IPS-15b (cell line): ENCODE data around the gene ATAD1.
"Not testable (repeated sequence)": the region's sequence is repeated elsewhere in the genome, so short reads cannot be mapped to it uniquely, and the experiment has no call there.

Source experiments
- H3K27me3 ChIP-seq: one replicate; pipeline ENCODE4 v1.6.1; 2013; ENCODE audit warnings: low read length; ENCODE audit not compliant: control insufficient read depth, insufficient read depth
- H3K36me3 ChIP-seq: one replicate; pipeline ENCODE4 v1.6.1; 2013; ENCODE audit warnings: low read length; ENCODE audit not compliant: control insufficient read depth, insufficient read depth
- H3K4me1 ChIP-seq: one replicate; pipeline ENCODE4 v1.6.1; 2013; ENCODE audit warnings: mild to moderate bottlenecking, low read length; ENCODE audit not compliant: control insufficient read depth, insufficient read depth
- H3K4me3 ChIP-seq: one replicate; pipeline ENCODE4 v1.5.1; 2013; ENCODE audit warnings: low read depth, low read length
- H3K9ac ChIP-seq: one replicate; pipeline ENCODE4 v1.6.1; 2013; ENCODE audit warnings: low read depth, mild to moderate bottlenecking, low read length
- H3K9me3 ChIP-seq: one replicate; pipeline ENCODE4 v1.6.1; 2013; ENCODE audit warnings: mild to moderate bottlenecking, low read length; ENCODE audit not compliant: control insufficient read depth, insufficient read depth

The ATAD1 gene

GRCh38 chr10:87761153-87761552, 56.9 kb downstream of the ATAD1 start:
- Histone ChIP-seq H3K9ac (no peak overlapping the region), H3K36me3 (no peaks in the 10 kb centered on the region), H3K27me3 (no peaks in the 10 kb centered on the region), H3K9me3 (no peaks in the 10 kb centered on the region), H3K4me1 (no peaks in the 10 kb centered on the region), H3K4me3 (no peak overlapping the region)

- Histone ChIP-seq H3K27me3 (no peaks in the 10 kb centered on the region), H3K4me1 (no peaks in the 10 kb centered on the region), H3K4me3 (no peak overlapping the region), H3K36me3 (no peaks in the 10 kb centered on the region), H3K9me3 (no peaks in the 10 kb centered on the region), H3K9ac (no peak overlapping the region)
These were observed 57.7 kb downstream of the ATAD1 start for GRCh38 chr10:87760195-87760905.

GRCh38 chr10:87759551-87759950, 58.5 kb downstream of the ATAD1 start:
- no peaks in the 10 kb centered on the region for H3K9me3 ChIP-seq
- H3K36me3 ChIP-seq = no peaks in the 10 kb centered on the region
- H3K4me3 ChIP-seq = no peak overlapping the region
- H3K4me1 ChIP-seq = no peaks in the 10 kb centered on the region
- no peaks in the 10 kb centered on the region for H3K27me3 ChIP-seq
- no peak overlapping the region for H3K9ac ChIP-seq

GRCh38 chr10:87757685-87758084, 60.3 kb downstream of the ATAD1 start:
- Histone ChIP-seq H3K36me3 (no peaks in the 10 kb centered on the region), H3K4me3 (no peak overlapping the region), H3K4me1 (no peaks in the 10 kb centered on the region), H3K27me3 (no peaks in the 10 kb centered on the region), H3K9me3 (no peaks in the 10 kb centered on the region), H3K9ac (no peak overlapping the region)

- no peaks in the 10 kb centered on the region for H3K36me3 ChIP-seq
- H3K27me3 ChIP-seq = no peaks in the 10 kb centered on the region
- H3K9ac ChIP-seq = no peak overlapping the region
- no peak overlapping the region for H3K4me3 ChIP-seq
- H3K4me1 ChIP-seq = peaks cover 4% of the 10 kb centered on the region
- no peaks in the 10 kb centered on the region for H3K9me3 ChIP-seq
These were observed 63.8 kb downstream of the ATAD1 start for GRCh38 chr10:87753995-87754866.

- Histone ChIP-seq H3K9me3 (no peaks in the 10 kb centered on the region), H3K36me3 (no peaks in the 10 kb centered on the region), H3K4me3 (no peak overlapping the region), H3K9ac (no peak overlapping the region), H3K4me1 (peaks cover 4% of the 10 kb centered on the region), H3K27me3 (no peaks in the 10 kb centered on the region)
These were observed 65.5 kb downstream of the ATAD1 start for GRCh38 chr10:87752566-87752965.

GRCh38 chr10:87751274-87751673, 66.8 kb downstream of the ATAD1 start:
- H3K27me3 ChIP-seq = no peaks in the 10 kb centered on the region
- no peak overlapping the region for H3K9ac ChIP-seq
- peaks cover 4% of the 10 kb centered on the region for H3K4me1 ChIP-seq
- H3K9me3 ChIP-seq = no peaks in the 10 kb centered on the region
- H3K36me3 ChIP-seq = no peaks in the 10 kb centered on the region
- no peak overlapping the region for H3K4me3 ChIP-seq

- H3K4me3 ChIP-seq = no peak overlapping the region
These were observed 67.2 kb downstream of the ATAD1 start for GRCh38 chr10:87750817-87751216.

GRCh38 chr10:87750001-87750671, 67.9 kb downstream of the ATAD1 start:
- Histone ChIP-seq H3K9me3 (no peaks in the 10 kb centered on the region), H3K36me3 (no peaks in the 10 kb centered on the region), H3K4me1 (peaks cover 4% of the 10 kb centered on the region), H3K27me3 (no peaks in the 10 kb centered on the region), H3K4me3 (no peak overlapping the region), H3K9ac (no peak overlapping the region)

More at GRCh38 chr10:87750817-87751216, 67.2 kb downstream of the ATAD1 start:
- H3K9ac ChIP-seq = no peak overlapping the region
- H3K4me1 ChIP-seq = peaks cover 4% of the 10 kb centered on the region
- H3K36me3 ChIP-seq = no peaks in the 10 kb centered on the region
- no peaks in the 10 kb centered on the region for H3K27me3 ChIP-seq
- H3K9me3 ChIP-seq = no peaks in the 10 kb centered on the region

- H3K4me1 ChIP-seq, H3K9ac ChIP-seq, H3K27me3 ChIP-seq, H3K36me3 ChIP-seq, H3K9me3 ChIP-seq, H3K4me3 ChIP-seq: not testable (repeated sequence)
These were observed 69.8 kb downstream of the ATAD1 start for GRCh38 chr10:87748244-87748643.

- Histone ChIP-seq H3K9me3 (no peaks in the 10 kb centered on the region), H3K9ac (no peak overlapping the region), H3K4me1 (peaks cover 4% of the 10 kb centered on the region), H3K4me3 (no peak overlapping the region), H3K36me3 (no peaks in the 10 kb centered on the region), H3K27me3 (no peaks in the 10 kb centered on the region)
These were observed 71.1 kb downstream of the ATAD1 start for GRCh38 chr10:87746911-87747310.
